K562 treated with DMSO at 1 percent for 48 hours (cell line): ENCODE results near the gene PATL2. TPM values are rescaled to one million over a fixed set of nuclear protein-coding genes. Genes with fewer than 3 reads are reported as not detected.

ENCODE experiments used
- total RNA-seq: library from RNA; unstranded; fragments of 300-600 nt; gene quantifications from 2 replicates; pipeline ENCODE4 v1.2.3, GENCODE V29; 2022; ENCODE audit warnings: low replicate concordance; ENCODE audit errors: extremely low read depth

PATL2 gene
- total RNA-seq, result not detected in 2 replicates

DNA sequence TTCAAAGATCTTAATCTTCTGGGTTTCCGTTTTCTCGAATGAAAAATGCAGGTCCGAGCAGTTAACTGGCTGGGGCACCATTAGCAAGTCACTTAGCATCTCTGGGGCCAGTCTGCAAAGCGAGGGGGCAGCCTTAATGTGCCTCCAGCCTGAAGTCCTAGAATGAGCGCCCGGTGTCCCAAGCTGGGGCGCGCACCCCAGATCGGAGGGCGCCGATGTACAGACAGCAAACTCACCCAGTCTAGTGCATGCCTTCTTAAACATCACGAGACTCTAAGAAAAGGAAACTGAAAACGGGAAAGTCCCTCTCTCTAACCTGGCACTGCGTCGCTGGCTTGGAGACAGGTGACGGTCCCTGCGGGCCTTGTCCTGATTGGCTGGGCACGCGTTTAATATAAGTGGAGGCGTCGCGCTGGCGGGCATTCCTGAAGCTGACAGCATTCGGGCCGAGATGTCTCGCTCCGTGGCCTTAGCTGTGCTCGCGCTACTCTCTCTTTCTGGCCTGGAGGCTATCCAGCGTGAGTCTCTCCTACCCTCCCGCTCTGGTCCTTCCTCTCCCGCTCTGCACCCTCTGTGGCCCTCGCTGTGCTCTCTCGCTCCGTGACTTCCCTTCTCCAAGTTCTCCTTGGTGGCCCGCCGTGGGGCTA, at the start of gene PATL2, which contains the start of gene B2M:
PATL2 (minus strand) TSS at position 228 of the 647 bp plus-strand sequence. CDS start 34,833 bp downstream, outside the sequence.
B2M (plus strand) TSS at position 422 of the 647 bp plus-strand sequence; CDS start at position 452, 30 bp downstream.

DNA sequence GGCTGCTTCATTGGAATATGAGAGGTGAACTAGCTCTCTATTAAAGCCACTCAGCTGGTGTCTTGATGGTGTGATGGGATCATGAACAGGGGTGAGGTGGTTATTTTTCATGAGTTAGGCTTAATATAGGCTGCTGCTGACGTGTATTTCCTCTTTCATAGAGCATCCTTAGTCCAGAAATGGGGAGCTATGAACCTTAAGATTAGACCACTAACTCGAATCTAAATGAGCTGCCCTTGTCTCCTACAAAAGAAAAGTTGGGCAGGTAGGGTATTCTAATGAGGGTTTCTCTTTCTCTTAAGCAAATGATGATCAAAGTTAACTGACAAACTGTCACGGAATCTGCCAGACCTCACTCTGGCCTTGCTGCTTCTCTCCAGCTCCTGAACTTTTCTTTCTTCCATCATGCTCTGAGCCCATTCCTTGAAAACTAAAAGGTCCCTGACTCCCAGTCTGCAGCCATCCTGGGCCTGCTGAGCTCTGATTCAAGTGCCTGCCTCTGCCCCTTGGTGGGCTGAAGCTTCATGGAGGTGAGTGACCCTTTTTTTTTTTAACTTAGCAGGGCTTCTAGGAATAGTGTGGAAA, 25.1 kb upstream of the PATL2 start, which contains the start of gene TRIM69:
TRIM69 (plus strand) TSS at position 348 of the 585 bp plus-strand sequence; CDS start at position 525, 177 bp downstream.

DNA sequence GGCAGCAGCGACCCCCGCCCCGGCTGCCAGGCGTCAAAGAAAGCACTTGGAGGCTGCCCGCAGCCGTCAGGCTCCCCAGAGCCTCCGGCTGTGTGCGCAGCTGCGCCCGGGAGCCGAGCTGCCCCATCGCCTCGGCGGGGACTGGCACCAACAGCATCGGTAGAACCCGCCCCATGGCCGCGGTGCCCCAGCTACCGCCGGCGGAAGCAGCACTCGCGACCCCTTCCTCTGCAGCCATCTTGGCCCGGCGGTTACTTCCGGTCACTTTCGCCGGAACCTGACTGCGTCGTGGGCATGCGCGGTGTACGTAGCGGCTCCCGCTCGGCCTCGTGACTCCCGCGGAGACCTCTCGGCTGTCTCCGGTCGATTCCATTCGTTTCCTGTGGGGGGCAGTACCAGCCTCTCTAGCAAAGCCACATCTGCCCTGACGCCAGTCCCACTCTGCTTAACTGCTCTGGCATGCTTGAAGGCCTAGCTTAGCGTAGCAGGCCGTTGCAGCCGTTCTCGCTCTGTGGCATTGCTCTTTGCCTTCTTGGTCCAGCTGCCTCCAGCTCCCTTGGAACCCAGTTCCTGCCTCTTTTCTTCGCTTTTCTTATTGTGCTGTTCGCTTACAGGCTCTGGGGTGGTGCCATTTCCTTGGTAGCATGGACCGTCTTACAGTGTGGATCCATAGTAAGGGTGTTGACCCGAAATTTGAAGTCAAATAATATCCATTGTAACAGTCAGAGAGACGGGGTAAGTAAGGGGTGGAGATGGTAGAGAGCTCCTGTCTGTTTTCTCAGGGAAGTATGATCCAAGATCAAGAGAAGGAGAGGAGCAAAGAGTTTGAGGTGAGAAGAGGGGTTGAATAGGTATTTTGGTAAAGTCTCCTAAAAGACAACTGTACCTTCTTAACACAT, 47.5 kb downstream of the PATL2 start, which contains the start of gene SPG11:
SPG11 (minus strand) TSS at position 253 of the 899 bp plus-strand sequence; CDS start at position 238, 15 bp downstream.

Other genes starting within 250 kb of the PATL2 start
- gene EIF3J, start 174.2 kb downstream of the PATL2 start, total RNA-seq, result not detected in 2 replicates
- gene SPG11, start 47.7 kb downstream of the PATL2 start, total RNA-seq, result not detected in 2 replicates
- 1,655 and 3,446 TPM in 2 replicates for gene B2M, start 194 bp upstream of the PATL2 start, total RNA-seq
- gene TRIM69, start 25.2 kb upstream of the PATL2 start, total RNA-seq, result not detected in 2 replicates
- not detected in 2 replicates for gene TERB2, start 245.4 kb upstream of the PATL2 start, total RNA-seq